Astrocyte of the cerebellum (primary cell): ENCODE data around the gene TIFAB.

ENCODE experiments used
- DNase-seq: peaks from one replicate; pipeline ENCODE4 v3.0.0-alpha.2; 2011; ENCODE audit warnings: low read depth
- H3K4me3 ChIP-seq: 2 replicates; pipeline ENCODE4 v1.5.1; 2011; ENCODE audit warnings: mild to moderate bottlenecking, low read depth, low read length, moderate library complexity
- CTCF ChIP-seq: IDR thresholded peaks from 2 replicates; pipeline ENCODE4 v1.5.1; 2012; ENCODE audit warnings: low read length, low read depth, moderate library complexity, mild to moderate bottlenecking; ENCODE audit errors: missing control alignments
- in situ Hi-C: cut with HindIII; loops from 2 replicates; pipeline ENCODE4 v1.10.0; 2017; ENCODE audit warnings: low sequenced_read_pairs

The TIFAB gene

GRCh38 chr5:135448791-135449507, 3.2 kb downstream of the TIFAB start:
- TF ChIP-seq CTCF, result no peak
- H3K4me3 ChIP-seq, result no peak overlapping the region
- in situ Hi-C loops, result no loop called here
- no peak for DNase-seq

- no peak overlapping the region for H3K4me3 ChIP-seq
- TF ChIP-seq CTCF, result no peak
- no peak for DNase-seq
- in situ Hi-C loops, result no loop called here
Measured at GRCh38 chr5:135448071-135448739, 3.9 kb downstream of the TIFAB start.

- in situ Hi-C loops, result no loop called here
- no peak for DNase-seq
- no peak within 1 kb of the TSS for H3K4me3 ChIP-seq
- TF ChIP-seq CTCF, result no peak
Measured at GRCh38 chr5:135447298-135447929, 4.7 kb downstream of the TIFAB start, which contains the start of gene DCANP1. Gene DCANP1, minus strand, starts transcription at chr5:135447348. Its CDS starts 240 bp downstream, at chr5:135447108.

GRCh38 chr5:135446615-135447014, 5.5 kb downstream of the TIFAB start:
- in situ Hi-C loops, result no loop called here
- no peak for TF ChIP-seq CTCF
- DNase-seq, result no peak
- H3K4me3 ChIP-seq, result no peak overlapping the region

GRCh38 chr5:135446206-135446605, 5.9 kb downstream of the TIFAB start:
- in situ Hi-C loops, result no loop called here
- DNase-seq, result no peak
- TF ChIP-seq CTCF, result no peak
- H3K4me3 ChIP-seq, result no peak overlapping the region

- in situ Hi-C loops, result no loop called here
- H3K4me3 ChIP-seq, result no peak overlapping the region
- no peak for TF ChIP-seq CTCF
- no peak for DNase-seq
Measured at GRCh38 chr5:135445306-135445985, 6.7 kb downstream of the TIFAB start.
